ENCODE results near the gene SSX4B. TPM values are rescaled to one million over a fixed set of nuclear protein-coding genes. Genes with fewer than 3 reads are reported as not detected.
"Not testable (repeated sequence)": the region's sequence is repeated elsewhere in the genome, so short reads cannot be mapped to it uniquely, and the experiment has no call there.

SSX4B gene
- total RNA-seq, 1 donor from 2014 or later = not detected

- not testable (repeated sequence) for DNase-seq (ENCODE audit: low spot score); ATAC-seq
Measured at GRCh38 chrX:48356315-48357094, 55.3 kb downstream of the SSX4B start, which contains the start of gene SSX3. Gene SSX3 (minus strand): TSS chrX:48356703. CDS start chrX:48355249, 1,454 bp downstream.

Other genes starting within 250 kb of the SSX4B start
- gene SSX5, start 215.2 kb downstream of the SSX4B start, total RNA-seq = not detected
- 0.13 TPM for gene SSX1, start 156.6 kb downstream of the SSX4B start, total RNA-seq
- not detected for gene SSX3, start 55.3 kb downstream of the SSX4B start, total RNA-seq
- not detected for gene SSX4, start 28.4 kb downstream of the SSX4B start, total RNA-seq
- 0.30 TPM for gene SLC38A5, start 58.3 kb upstream of the SSX4B start, total RNA-seq
- gene FTSJ1, start 64.2 kb upstream of the SSX4B start, total RNA-seq = 15.6 TPM
- gene PORCN, start 97.0 kb upstream of the SSX4B start, total RNA-seq = 1.9 TPM
- gene EBP, start 109.8 kb upstream of the SSX4B start, total RNA-seq = 267 TPM
- gene TBC1D25, start 127.8 kb upstream of the SSX4B start, total RNA-seq = 6.5 TPM
- gene RBM3, start 162.5 kb upstream of the SSX4B start, total RNA-seq = 20.6 TPM
- 86.7 TPM for gene WDR13, start 185.5 kb upstream of the SSX4B start, total RNA-seq

Data from left lobe of liver (tissue), 2 donors.